Measurements from ENCODE around the gene MCM9.

DNA sequence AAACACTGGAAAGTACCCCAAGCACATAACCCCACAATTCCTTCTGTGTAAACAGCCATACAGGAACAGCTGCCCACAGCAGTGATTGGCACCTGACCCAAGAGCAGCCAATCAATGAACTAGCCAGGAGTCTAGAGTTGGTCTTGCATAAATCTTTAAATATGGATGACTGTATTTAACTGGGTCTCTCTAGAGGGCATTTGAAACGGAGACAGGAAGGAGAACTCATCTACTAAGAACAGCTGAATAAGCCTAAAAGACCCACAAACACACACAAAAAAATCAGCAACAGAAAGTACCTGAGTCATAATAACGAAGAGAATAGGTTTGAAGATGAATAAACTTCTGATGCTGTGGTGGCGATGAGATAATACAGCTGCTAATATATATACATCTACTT, 90.0 kb downstream of the MCM9 start:
- TF ChIP-seq ZNF664 (tag by site-specific recombination; IDR thresholded peaks at IDR 0.05) (no peak), ZNF274 (IDR thresholded peaks at IDR 0.05; ENCODE audit: low read length) (no peak), ZNF274 (tag by site-specific recombination; IDR thresholded peaks at IDR 0.05; ENCODE audit: borderline replicate concordance) (no peak), ZNF626 (tag by site-specific recombination; IDR thresholded peaks at IDR 0.05) (no peak), ZNF707 (tag by site-specific recombination; IDR thresholded peaks at IDR 0.05) (no peak), ZFP37 (tag by site-specific recombination; IDR thresholded peaks at IDR 0.05) (no peak), ZBTB7A (tag by site-specific recombination; IDR thresholded peaks at IDR 0.05; ENCODE audit: low read depth) (no peak), ZNF23 (tag by site-specific recombination; IDR thresholded peaks at IDR 0.05; ENCODE audit: borderline replicate concordance) (no peak), ZNF510 (tag by site-specific recombination; IDR thresholded peaks at IDR 0.05; ENCODE audit: insufficient replicate concordance) (no peak), ZNF266 (tag by site-specific recombination; IDR thresholded peaks at IDR 0.05; ENCODE audit: low read depth) (no peak), ZNF548 (tag by site-specific recombination; IDR thresholded peaks at IDR 0.05) (no peak)
- TF ChIP-seq, protein P1, sequence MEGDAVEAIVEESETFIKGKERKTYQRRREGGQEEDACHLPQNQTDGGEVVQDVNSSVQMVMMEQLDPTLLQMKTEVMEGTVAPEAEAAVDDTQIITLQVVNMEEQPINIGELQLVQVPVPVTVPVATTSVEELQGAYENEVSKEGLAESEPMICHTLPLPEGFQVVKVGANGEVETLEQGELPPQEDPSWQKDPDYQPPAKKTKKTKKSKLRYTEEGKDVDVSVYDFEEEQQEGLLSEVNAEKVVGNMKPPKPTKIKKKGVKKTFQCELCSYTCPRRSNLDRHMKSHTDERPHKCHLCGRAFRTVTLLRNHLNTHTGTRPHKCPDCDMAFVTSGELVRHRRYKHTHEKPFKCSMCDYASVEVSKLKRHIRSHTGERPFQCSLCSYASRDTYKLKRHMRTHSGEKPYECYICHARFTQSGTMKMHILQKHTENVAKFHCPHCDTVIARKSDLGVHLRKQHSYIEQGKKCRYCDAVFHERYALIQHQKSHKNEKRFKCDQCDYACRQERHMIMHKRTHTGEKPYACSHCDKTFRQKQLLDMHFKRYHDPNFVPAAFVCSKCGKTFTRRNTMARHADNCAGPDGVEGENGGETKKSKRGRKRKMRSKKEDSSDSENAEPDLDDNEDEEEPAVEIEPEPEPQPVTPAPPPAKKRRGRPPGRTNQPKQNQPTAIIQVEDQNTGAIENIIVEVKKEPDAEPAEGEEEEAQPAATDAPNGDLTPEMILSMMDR (tag by site-specific recombination; IDR thresholded peaks at IDR 0.05), result no peak
- TF ChIP-seq, protein P2, sequence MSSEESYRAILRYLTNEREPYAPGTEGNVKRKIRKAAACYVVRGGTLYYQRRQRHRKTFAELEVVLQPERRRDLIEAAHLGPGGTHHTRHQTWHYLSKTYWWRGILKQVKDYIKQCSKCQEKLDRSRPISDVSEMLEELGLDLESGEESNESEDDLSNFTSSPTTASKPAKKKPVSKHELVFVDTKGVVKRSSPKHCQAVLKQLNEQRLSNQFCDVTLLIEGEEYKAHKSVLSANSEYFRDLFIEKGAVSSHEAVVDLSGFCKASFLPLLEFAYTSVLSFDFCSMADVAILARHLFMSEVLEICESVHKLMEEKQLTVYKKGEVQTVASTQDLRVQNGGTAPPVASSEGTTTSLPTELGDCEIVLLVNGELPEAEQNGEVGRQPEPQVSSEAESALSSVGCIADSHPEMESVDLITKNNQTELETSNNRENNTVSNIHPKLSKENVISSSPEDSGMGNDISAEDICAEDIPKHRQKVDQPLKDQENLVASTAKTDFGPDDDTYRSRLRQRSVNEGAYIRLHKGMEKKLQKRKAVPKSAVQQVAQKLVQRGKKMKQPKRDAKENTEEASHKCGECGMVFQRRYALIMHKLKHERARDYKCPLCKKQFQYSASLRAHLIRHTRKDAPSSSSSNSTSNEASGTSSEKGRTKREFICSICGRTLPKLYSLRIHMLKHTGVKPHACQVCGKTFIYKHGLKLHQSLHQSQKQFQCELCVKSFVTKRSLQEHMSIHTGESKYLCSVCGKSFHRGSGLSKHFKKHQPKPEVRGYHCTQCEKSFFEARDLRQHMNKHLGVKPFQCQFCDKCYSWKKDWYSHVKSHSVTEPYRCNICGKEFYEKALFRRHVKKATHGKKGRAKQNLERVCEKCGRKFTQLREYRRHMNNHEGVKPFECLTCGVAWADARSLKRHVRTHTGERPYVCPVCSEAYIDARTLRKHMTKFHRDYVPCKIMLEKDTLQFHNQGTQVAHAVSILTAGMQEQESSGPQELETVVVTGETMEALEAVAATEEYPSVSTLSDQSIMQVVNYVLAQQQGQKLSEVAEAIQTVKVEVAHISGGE (tag by site-specific recombination; conservative IDR thresholded peaks at IDR 0.05; ENCODE audit: low read depth), result no peak
- TF ChIP-seq, protein P3, sequence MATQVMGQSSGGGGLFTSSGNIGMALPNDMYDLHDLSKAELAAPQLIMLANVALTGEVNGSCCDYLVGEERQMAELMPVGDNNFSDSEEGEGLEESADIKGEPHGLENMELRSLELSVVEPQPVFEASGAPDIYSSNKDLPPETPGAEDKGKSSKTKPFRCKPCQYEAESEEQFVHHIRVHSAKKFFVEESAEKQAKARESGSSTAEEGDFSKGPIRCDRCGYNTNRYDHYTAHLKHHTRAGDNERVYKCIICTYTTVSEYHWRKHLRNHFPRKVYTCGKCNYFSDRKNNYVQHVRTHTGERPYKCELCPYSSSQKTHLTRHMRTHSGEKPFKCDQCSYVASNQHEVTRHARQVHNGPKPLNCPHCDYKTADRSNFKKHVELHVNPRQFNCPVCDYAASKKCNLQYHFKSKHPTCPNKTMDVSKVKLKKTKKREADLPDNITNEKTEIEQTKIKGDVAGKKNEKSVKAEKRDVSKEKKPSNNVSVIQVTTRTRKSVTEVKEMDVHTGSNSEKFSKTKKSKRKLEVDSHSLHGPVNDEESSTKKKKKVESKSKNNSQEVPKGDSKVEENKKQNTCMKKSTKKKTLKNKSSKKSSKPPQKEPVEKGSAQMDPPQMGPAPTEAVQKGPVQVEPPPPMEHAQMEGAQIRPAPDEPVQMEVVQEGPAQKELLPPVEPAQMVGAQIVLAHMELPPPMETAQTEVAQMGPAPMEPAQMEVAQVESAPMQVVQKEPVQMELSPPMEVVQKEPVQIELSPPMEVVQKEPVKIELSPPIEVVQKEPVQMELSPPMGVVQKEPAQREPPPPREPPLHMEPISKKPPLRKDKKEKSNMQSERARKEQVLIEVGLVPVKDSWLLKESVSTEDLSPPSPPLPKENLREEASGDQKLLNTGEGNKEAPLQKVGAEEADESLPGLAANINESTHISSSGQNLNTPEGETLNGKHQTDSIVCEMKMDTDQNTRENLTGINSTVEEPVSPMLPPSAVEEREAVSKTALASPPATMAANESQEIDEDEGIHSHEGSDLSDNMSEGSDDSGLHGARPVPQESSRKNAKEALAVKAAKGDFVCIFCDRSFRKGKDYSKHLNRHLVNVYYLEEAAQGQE (tag by site-specific recombination; IDR thresholded peaks at IDR 0.05), result no peak
- TF ChIP-seq, protein P4, sequence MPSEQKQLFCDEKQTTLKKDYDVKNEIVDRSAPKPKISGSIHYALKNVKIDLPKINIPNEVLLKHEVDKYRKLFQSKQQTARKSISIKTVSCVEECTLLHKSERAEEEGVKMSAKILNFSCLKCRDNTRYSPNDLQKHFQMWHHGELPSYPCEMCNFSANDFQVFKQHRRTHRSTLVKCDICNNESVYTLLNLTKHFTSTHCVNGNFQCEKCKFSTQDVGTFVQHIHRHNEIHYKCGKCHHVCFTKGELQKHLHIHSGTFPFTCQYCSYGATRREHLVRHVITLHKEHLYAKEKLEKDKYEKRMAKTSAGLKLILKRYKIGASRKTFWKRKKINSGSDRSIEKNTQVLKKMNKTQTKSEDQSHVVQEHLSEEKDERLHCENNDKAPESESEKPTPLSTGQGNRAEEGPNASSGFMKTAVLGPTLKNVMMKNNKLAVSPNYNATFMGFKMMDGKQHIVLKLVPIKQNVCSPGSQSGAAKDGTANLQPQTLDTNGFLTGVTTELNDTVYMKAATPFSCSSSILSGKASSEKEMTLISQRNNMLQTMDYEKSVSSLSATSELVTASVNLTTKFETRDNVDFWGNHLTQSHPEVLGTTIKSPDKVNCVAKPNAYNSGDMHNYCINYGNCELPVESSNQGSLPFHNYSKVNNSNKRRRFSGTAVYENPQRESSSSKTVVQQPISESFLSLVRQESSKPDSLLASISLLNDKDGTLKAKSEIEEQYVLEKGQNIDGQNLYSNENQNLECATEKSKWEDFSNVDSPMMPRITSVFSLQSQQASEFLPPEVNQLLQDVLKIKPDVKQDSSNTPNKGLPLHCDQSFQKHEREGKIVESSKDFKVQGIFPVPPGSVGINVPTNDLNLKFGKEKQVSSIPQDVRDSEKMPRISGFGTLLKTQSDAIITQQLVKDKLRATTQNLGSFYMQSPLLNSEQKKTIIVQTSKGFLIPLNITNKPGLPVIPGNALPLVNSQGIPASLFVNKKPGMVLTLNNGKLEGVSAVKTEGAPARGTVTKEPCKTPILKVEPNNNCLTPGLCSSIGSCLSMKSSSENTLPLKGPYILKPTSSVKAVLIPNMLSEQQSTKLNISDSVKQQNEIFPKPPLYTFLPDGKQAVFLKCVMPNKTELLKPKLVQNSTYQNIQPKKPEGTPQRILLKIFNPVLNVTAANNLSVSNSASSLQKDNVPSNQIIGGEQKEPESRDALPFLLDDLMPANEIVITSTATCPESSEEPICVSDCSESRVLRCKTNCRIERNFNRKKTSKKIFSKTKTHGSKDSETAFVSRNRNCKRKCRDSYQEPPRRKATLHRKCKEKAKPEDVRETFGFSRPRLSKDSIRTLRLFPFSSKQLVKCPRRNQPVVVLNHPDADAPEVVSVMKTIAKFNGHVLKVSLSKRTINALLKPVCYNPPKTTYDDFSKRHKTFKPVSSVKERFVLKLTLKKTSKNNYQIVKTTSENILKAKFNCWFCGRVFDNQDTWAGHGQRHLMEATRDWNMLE (tag by site-specific recombination; conservative IDR thresholded peaks at IDR 0.05; ENCODE audit: low read depth), result no peak
